ENCODE measurements around the gene ZNF621.

The ZNF621 gene

DNA sequence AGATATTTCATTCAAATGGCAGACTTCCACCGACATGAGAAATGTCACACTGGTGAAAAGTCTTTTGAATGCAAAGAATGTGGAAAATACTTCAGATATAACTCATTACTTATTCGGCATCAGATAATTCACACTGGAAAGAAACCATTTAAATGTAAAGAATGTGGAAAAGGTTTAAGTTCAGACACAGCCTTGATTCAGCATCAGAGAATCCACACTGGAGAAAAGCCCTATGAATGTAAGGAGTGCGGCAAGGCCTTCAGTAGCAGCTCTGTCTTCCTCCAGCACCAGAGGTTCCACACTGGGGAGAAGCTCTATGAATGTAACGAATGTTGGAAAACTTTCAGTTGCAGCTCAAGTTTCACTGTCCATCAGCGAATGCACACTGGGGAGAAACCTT, 8.6 kb upstream of the ZNF621 start:
- no peak for DNase-seq (ENCODE audit: extremely low read depth, low read depth)
- TF ChIP-seq, protein P1, sequence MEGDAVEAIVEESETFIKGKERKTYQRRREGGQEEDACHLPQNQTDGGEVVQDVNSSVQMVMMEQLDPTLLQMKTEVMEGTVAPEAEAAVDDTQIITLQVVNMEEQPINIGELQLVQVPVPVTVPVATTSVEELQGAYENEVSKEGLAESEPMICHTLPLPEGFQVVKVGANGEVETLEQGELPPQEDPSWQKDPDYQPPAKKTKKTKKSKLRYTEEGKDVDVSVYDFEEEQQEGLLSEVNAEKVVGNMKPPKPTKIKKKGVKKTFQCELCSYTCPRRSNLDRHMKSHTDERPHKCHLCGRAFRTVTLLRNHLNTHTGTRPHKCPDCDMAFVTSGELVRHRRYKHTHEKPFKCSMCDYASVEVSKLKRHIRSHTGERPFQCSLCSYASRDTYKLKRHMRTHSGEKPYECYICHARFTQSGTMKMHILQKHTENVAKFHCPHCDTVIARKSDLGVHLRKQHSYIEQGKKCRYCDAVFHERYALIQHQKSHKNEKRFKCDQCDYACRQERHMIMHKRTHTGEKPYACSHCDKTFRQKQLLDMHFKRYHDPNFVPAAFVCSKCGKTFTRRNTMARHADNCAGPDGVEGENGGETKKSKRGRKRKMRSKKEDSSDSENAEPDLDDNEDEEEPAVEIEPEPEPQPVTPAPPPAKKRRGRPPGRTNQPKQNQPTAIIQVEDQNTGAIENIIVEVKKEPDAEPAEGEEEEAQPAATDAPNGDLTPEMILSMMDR (IDR thresholded peaks at IDR 0.05; ENCODE audit: low read depth, low read length, missing control alignments), result no peak

DNA sequence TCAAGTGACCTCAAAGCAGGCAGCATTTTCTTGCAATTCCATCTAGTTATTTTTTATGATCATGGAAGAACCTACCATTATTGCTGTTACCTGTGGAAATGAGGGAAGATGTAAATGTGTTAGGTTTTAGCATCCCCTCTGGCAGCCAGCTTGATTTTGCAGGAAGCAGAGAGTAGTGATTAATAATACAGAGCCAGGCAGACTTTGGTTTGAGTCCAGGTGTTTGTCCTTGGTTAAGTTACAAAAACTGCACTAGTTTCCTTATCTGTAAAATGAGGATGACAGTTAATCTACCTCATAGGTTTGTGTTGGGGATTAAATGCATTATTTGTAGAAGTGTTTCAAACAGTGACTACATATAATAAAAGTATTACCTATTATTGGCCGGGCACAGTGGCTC, 6.7 kb upstream of the ZNF621 start:
- TF ChIP-seq, protein P1 (IDR thresholded peaks at IDR 0.05; ENCODE audit: low read depth, low read length, missing control alignments), result no peak
- no peak for DNase-seq (ENCODE audit: extremely low read depth, low read depth)

More for the DNA sequence above, 8.6 kb upstream of the ZNF621 start:
- H3K4me3 ChIP-seq (replicated peaks; ENCODE audit: low read depth, low read length), result no peak overlapping the region

DNA sequence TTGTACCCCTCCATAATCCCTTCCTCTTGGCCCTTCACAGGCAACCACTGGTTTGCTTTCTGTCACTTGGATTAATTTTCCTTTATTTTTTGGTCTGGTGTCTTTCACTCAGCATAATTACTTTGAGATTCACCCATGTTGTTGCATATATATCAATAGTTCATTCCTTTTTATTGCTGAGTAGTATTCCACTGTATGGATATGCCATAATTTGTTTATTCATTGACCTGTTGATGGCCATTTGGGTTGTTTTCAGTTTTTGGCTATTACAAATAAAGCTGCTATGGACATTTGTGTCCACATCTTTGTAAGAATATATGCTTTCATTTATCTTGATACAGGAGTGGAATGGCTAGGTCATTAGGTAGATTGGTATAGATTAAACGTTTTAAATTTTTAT, 5.9 kb upstream of the ZNF621 start:
- H3K4me3 ChIP-seq (replicated peaks; ENCODE audit: low read depth, low read length), result no peak overlapping the region
- TF ChIP-seq, protein P1 (IDR thresholded peaks at IDR 0.05; ENCODE audit: low read depth, low read length, missing control alignments), result no peak

More for the DNA sequence above, 6.7 kb upstream of the ZNF621 start:
- H3K4me3 ChIP-seq (replicated peaks; ENCODE audit: low read depth, low read length), result no peak overlapping the region

DNA sequence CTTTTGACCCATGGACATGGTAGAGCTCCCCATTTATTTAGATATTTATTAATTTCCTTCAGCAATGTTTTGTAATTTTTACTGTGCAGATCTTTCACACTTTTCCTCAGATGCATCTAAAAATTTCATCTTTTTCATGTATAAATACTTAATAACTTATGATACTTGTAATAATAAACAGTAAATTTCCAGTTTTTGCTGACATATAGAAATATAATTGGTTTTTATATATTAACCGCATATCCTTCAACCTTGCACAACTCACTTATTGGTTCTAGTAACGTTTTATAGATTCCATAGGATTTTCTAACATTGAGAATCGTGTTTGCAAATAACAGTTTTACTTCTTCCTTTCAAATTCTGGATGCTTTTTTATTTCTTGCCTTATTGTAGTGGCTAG, 3.5 kb upstream of the ZNF621 start:
- TF ChIP-seq, protein P1 (IDR thresholded peaks at IDR 0.05; ENCODE audit: low read depth, low read length, missing control alignments), result no peak
- H3K4me3 ChIP-seq (replicated peaks; ENCODE audit: low read depth, low read length), result no peak overlapping the region
- no peak for DNase-seq (ENCODE audit: extremely low read depth, low read depth)

More for the DNA sequence above, 5.9 kb upstream of the ZNF621 start:
- DNase-seq (ENCODE audit: extremely low read depth, low read depth), result no peak

DNA sequence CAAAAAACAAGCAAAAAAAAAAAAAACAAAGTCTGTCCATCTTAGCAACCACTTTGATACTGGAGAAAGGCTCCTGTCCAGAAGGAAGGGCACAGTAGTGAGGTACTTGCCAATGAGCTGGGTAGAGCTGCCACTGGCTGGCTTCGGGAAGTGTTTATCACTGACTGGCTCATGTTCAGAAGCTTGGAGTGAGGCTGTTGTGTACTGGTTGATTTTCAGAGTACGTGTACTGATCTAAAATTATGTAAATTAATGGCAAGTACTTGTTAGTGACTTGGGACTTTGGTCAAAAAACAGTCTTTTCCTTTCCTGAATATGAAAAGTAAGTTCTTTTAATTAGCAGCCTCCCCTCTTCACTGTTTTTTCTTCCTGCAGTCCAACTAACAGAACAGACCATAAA, 979 bp upstream of the ZNF621 start:
- TF ChIP-seq, protein P1 (IDR thresholded peaks at IDR 0.05; ENCODE audit: low read depth, low read length, missing control alignments), result no peak
- no peak for DNase-seq (ENCODE audit: extremely low read depth, low read depth)
- no peak overlapping the region; the same call in 1 of the 2 replicates for H3K4me3 ChIP-seq (replicated peaks; ENCODE audit: low read depth, low read length)

DNA sequence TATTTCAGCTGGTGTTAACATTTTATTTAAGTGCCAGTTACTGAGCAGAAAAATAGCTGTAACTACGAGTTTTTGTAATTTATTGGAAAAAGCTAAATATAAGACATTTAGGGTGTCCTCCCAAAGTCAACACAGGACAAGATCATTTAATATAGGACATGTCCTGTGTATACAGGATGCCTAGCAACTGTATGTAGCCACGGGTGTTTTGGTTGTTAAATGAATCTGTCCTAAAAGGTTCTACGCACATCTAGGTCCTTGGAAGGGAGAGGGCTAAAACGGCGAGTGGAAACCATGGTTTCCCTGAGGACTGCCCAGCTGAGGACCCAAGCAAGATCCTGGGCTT, 565 bp upstream of the ZNF621 start:
- no peak for DNase-seq (ENCODE audit: extremely low read depth, low read depth)
- H3K4me3 ChIP-seq (replicated peaks; ENCODE audit: low read depth, low read length), result peak overlapping the region; percentile 66
- TF ChIP-seq, protein P1 (IDR thresholded peaks at IDR 0.05; ENCODE audit: low read depth, low read length, missing control alignments), result no peak

DNA sequence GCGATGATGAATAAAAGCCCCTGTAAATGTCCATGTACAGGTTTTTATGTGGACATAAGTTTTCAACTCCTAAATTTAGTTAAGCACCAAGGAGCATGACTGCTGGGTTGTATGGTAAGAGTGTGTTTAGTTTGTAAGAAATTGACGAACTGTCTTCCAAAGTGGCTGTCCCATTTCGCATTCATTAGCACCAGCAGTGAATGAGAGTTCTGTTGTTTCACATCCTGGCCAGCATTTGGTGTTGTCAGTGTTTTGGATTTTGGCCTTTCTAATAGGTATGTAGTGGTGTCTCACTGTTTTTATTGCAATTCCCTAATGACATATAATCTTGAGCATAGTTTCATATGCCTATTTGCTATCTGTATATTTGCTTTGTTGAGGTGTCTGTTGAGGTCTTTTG, 3.7 kb downstream of the ZNF621 start:
- DNase-seq (ENCODE audit: extremely low read depth, low read depth), result no peak
- TF ChIP-seq, protein P1 (IDR thresholded peaks at IDR 0.05; ENCODE audit: low read depth, low read length, missing control alignments), result no peak
- no peak overlapping the region for H3K4me3 ChIP-seq (replicated peaks; ENCODE audit: low read depth, low read length)

Measured in HFF-Myc (cell line).